GM18498 (cell line): ENCODE results near the gene RHEB.

ENCODE experiments used
- ATAC-seq: cut with Tn5 transposase; IDR thresholded peaks from one replicate; pipeline ENCODE4 v1.9.1; 2021; ENCODE audit warnings: mild to moderate bottlenecking, moderate library complexity; ENCODE audit not compliant: unreplicated experiment

RHEB gene

GRCh38 chr7:151505433-151505832 lies 14.3 kb downstream of the RHEB start:
- no peak for ATAC-seq

GRCh38 chr7:151504715-151505326 lies 14.9 kb downstream of the RHEB start:
- ATAC-seq = no peak

GRCh38 chr7:151503902-151504714 lies 15.6 kb downstream of the RHEB start:
- no peak for ATAC-seq

GRCh38 chr7:151501676-151502075 lies 18.0 kb downstream of the RHEB start:
- no peak for ATAC-seq

GRCh38 chr7:151498495-151498894 lies 21.2 kb downstream of the RHEB start:
- ATAC-seq = no peak

- ATAC-seq = no peak
Observed at GRCh38 chr7:151497306-151497871, 22.3 kb downstream of the RHEB start.

GRCh38 chr7:151495360-151495759 lies 24.3 kb downstream of the RHEB start:
- ATAC-seq = no peak

GRCh38 chr7:151494298-151495284 lies 25.1 kb downstream of the RHEB start:
- no peak for ATAC-seq

DNA sequence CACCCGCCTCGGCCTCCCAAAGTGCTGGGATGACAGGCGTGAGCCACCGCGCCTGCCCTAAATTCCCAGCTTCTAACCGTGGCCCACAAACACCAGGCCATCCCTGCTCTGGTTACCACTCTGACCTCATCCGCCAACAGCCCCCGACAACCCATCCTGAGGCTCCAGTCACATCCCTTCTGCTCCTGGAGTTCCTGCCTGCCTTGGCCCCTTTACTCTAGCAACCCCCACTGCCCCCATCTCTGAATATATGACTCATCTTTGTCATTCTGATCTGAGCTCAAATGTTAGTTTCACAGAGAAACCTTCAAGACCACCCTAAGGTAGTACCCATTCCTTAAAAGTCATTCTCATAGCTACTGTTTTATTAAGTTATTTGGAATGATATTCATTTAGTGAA lies 26.6 kb downstream of the RHEB start:
- no peak for ATAC-seq

- ATAC-seq = no peak
Observed at GRCh38 chr7:151491859-151492258, 27.8 kb downstream of the RHEB start.

DNA sequence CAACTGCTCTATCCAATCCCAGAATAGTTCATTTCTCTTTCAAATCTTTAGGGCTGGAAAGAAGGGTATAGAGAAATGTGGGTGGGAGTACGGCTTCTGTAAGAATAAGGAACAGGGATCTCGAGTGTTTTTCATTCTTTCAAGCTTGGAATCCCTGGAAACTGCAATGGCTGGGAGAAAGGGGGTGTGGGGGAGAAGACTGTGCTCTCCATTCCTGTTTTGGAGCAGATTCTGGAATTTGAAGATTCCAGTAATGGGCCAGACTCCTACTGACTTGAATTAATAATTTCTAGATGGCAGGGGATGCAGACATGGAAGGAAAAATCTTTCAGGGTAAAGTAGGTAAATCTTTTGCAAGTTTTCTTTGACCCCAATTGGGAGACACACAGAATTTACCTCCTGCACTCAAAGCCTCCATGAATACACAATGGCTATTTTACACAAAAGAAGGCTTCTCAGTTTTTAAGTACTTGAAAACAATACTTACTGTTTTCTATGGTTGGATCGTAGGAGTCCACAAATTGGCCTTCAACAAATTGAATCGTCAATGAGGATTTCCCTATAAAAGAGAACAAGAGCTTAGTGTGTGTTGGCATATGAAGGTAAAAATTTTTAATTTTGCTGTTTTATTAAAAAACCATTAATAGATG lies 29.1 kb downstream of the RHEB start:
- no peak for ATAC-seq

- no peak for ATAC-seq
Observed at GRCh38 chr7:151489498-151489897, 30.2 kb downstream of the RHEB start.

DNA sequence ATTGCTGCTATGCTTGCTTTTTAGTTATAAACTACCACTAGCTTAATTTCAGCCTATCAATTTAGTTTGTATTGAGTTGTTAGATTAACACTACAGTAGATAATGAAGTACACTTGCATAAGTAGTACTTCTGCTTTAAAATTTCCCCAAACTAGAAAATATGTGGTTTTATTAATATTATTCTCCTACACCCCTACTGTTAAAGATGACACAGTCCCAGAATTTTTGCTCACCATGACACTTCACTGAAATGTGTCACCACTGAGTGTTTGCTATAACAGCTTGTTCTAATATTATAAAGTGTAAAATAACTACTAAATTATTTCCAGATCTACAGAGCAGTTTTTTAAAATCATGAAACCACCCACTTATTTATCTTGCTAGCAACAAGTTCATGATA lies 31.6 kb downstream of the RHEB start:
- no peak for ATAC-seq

- ATAC-seq = no peak
Observed at GRCh38 chr7:151487228-151487627, 32.5 kb downstream of the RHEB start.

- ATAC-seq = no peak
Observed at GRCh38 chr7:151486074-151486473, 33.6 kb downstream of the RHEB start.

DNA sequence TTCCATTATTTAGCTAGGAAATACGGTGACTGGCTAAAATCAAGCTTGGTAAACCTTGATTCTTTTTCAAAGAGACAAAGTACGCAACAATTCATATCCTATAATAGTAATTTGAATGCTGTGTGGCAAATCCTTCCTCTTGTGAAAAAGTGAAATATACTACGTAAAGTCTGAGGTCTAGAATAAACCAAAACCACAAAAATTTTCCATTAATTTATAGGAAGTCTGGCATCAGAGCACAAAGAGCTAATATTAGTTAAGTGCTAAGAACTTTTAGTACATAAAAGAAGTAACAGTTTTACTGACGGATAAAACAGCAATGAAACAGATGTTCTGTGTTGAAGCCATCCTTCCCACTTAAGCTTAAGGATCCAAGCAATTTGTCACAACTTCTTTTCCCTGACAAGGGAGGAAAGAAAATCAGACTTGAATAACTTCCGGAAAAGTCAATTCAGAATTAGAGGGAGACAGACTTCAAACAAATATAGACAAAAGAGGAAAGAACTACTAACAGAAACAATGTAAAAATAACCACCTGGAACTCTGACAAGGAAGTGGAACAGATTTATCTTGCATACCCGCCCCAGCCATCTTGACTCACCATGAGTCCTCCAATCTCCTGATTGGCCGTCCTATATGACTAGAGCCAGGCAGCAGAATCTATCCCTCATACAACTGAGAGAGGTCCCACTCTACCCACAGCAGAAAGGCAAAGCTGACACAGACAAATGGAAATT lies 34.6 kb downstream of the RHEB start:
- ATAC-seq = no peak

GRCh38 chr7:151483711-151483983 lies 36.0 kb downstream of the RHEB start:
- ATAC-seq = no peak

DNA sequence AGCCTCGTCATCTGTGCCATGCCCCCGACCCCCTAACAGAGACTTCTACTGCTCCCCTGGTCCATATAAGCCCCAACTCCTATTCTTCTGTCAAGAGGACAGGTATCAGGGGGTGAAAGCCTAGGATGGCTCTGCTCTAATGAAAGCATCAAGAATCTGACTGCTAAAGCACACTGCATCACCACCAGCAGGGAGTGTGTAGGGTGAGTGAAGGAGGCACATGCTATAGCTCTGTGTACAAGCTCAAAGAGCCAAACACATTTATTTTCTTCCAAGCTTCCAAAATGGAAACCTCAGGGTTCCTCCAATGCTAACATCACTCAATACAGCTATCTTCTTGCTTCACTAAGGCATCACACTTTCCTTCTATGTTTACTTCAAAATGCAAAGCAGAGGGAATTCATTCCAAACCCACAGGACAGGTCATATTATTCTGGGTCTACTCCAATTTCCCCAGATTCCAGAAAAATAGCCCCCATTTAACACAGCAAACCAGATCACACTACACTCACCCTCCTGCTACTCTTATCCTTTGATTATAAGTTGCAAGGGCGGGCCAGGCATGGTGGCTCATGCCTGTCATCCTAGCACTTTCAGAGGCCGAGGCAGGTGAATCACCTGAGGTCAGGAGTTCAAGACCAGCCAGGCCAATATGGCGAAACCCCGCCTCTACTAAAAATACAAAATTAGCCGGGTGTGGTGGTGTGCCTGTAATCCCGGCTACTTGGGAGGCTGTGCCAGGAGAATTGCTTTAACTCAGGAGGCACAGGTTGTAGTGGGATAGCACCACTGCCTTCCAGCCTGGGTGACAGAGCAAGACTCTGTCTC lies 36.6 kb downstream of the RHEB start:
- no peak for ATAC-seq
